ENCODE data around the gene KRTAP23-1.

KRTAP23-1 gene

GRCh38 chr21:30338717-30339116 lies 9.7 kb downstream of the KRTAP23-1 start:
- no peak for DNase-seq (ENCODE audit: low read depth)
- peak overlapping the region; percentile 44 for H3K9ac ChIP-seq (ENCODE audit: low read length)
- peaks cover 44% of the 10 kb centered on the region for H3K4me1 ChIP-seq (ENCODE audit: control insufficient read depth, insufficient read depth, low read length)
- H3K27me3 ChIP-seq (replicated peaks; ENCODE audit: control insufficient read depth, insufficient read depth, low read length): no peaks in the 10 kb centered on the region
- no peaks in the 10 kb centered on the region for H3K9me3 ChIP-seq (ENCODE audit: control insufficient read depth, low read length)
- no peak overlapping the region for H3K4me3 ChIP-seq (ENCODE audit: low read length)
- H3K36me3 ChIP-seq (ENCODE audit: control insufficient read depth, insufficient read depth, low read length, severe bottlenecking): no peaks in the 10 kb centered on the region

GRCh38 chr21:30337772-30338171 lies 10.6 kb downstream of the KRTAP23-1 start:
- H3K27me3 ChIP-seq (replicated peaks; ENCODE audit: control insufficient read depth, insufficient read depth, low read length): no peaks in the 10 kb centered on the region

GRCh38 chr21:30337276-30337744 lies 11.1 kb downstream of the KRTAP23-1 start, which contains the start of gene KRTAP27-1:
KRTAP27-1 (minus strand) TSS chr21:30337694; CDS start chr21:30337668, 26 bp downstream.
- H3K9me3 ChIP-seq (ENCODE audit: control insufficient read depth, low read length): no peaks in the 10 kb centered on the region
- H3K9ac ChIP-seq (ENCODE audit: low read length): peak within 1 kb of the TSS; percentile 63
- H3K36me3 ChIP-seq (ENCODE audit: control insufficient read depth, insufficient read depth, low read length, severe bottlenecking): no peaks in the 10 kb centered on the region
- H3K4me1 ChIP-seq (ENCODE audit: control insufficient read depth, insufficient read depth, low read length): peaks cover 44% of the 10 kb centered on the region
- no peak for DNase-seq (ENCODE audit: low read depth)
- H3K27me3 ChIP-seq (replicated peaks; ENCODE audit: control insufficient read depth, insufficient read depth, low read length): no peaks in the 10 kb centered on the region
- peak within 1 kb of the TSS; percentile 18 for H3K4me3 ChIP-seq (ENCODE audit: low read length)

More at GRCh38 chr21:30337772-30338171, 10.6 kb downstream of the KRTAP23-1 start:
- Histone ChIP-seq H3K9ac (ENCODE audit: low read length) (peak overlapping the region; percentile 63), H3K4me3 (ENCODE audit: low read length) (no peak overlapping the region), H3K36me3 (ENCODE audit: control insufficient read depth, insufficient read depth, low read length, severe bottlenecking) (no peaks in the 10 kb centered on the region), H3K9me3 (ENCODE audit: control insufficient read depth, low read length) (no peaks in the 10 kb centered on the region), H3K4me1 (ENCODE audit: control insufficient read depth, insufficient read depth, low read length) (peaks cover 44% of the 10 kb centered on the region)
- no peak for DNase-seq (ENCODE audit: low read depth)

GRCh38 chr21:30336596-30336995 lies 11.8 kb downstream of the KRTAP23-1 start:
- no peaks in the 10 kb centered on the region for H3K27me3 ChIP-seq (replicated peaks; ENCODE audit: control insufficient read depth, insufficient read depth, low read length)
- H3K4me1 ChIP-seq (ENCODE audit: control insufficient read depth, insufficient read depth, low read length): peaks cover 44% of the 10 kb centered on the region
- H3K4me3 ChIP-seq (ENCODE audit: low read length): peak overlapping the region; percentile 18
- H3K9ac ChIP-seq (ENCODE audit: low read length): peak overlapping the region; percentile 63
- no peaks in the 10 kb centered on the region for H3K36me3 ChIP-seq (ENCODE audit: control insufficient read depth, insufficient read depth, low read length, severe bottlenecking)
- H3K9me3 ChIP-seq (ENCODE audit: control insufficient read depth, low read length): no peaks in the 10 kb centered on the region
- peak; percentile 2 for DNase-seq (ENCODE audit: low read depth)

GRCh38 chr21:30333736-30334135 lies 14.7 kb downstream of the KRTAP23-1 start:
- H3K4me1 ChIP-seq (ENCODE audit: control insufficient read depth, insufficient read depth, low read length): peaks cover 28% of the 10 kb centered on the region
- H3K36me3 ChIP-seq (ENCODE audit: control insufficient read depth, insufficient read depth, low read length, severe bottlenecking): no peaks in the 10 kb centered on the region
- no peak for DNase-seq (ENCODE audit: low read depth)
- H3K27me3 ChIP-seq (replicated peaks; ENCODE audit: control insufficient read depth, insufficient read depth, low read length): no peaks in the 10 kb centered on the region
- peak overlapping the region; percentile 1 for H3K4me3 ChIP-seq (ENCODE audit: low read length)
- no peaks in the 10 kb centered on the region for H3K9me3 ChIP-seq (ENCODE audit: control insufficient read depth, low read length)
- no peak overlapping the region for H3K9ac ChIP-seq (ENCODE audit: low read length)

- no peaks in the 10 kb centered on the region for H3K36me3 ChIP-seq (ENCODE audit: control insufficient read depth, insufficient read depth, low read length, severe bottlenecking)
- DNase-seq (ENCODE audit: low read depth): no peak
- H3K4me1 ChIP-seq (ENCODE audit: control insufficient read depth, insufficient read depth, low read length): peaks cover 18% of the 10 kb centered on the region
- H3K4me3 ChIP-seq (ENCODE audit: low read length): no peak overlapping the region
- no peaks in the 10 kb centered on the region for H3K27me3 ChIP-seq (replicated peaks; ENCODE audit: control insufficient read depth, insufficient read depth, low read length)
- H3K9ac ChIP-seq (ENCODE audit: low read length): no peak overlapping the region
- peaks cover under 1% of the 10 kb centered on the region for H3K9me3 ChIP-seq (ENCODE audit: control insufficient read depth, low read length)
Measured at GRCh38 chr21:30332681-30333080, 15.7 kb downstream of the KRTAP23-1 start.

GRCh38 chr21:30329203-30329875 lies 19.1 kb downstream of the KRTAP23-1 start:
- Histone ChIP-seq H3K9ac (ENCODE audit: low read length) (no peak overlapping the region), H3K9me3 (ENCODE audit: control insufficient read depth, low read length) (peaks cover 24% of the 10 kb centered on the region), H3K27me3 (replicated peaks; ENCODE audit: control insufficient read depth, insufficient read depth, low read length) (no peaks in the 10 kb centered on the region), H3K4me3 (ENCODE audit: low read length) (no peak overlapping the region), H3K36me3 (ENCODE audit: control insufficient read depth, insufficient read depth, low read length, severe bottlenecking) (no peaks in the 10 kb centered on the region), H3K4me1 (ENCODE audit: control insufficient read depth, insufficient read depth, low read length) (no peaks in the 10 kb centered on the region)
- DNase-seq (ENCODE audit: low read depth): no peak

- Histone ChIP-seq H3K4me1 (ENCODE audit: control insufficient read depth, insufficient read depth, low read length) (no peaks in the 10 kb centered on the region), H3K27me3 (replicated peaks; ENCODE audit: control insufficient read depth, insufficient read depth, low read length) (no peaks in the 10 kb centered on the region)
Measured at GRCh38 chr21:30326390-30326789, 22.0 kb downstream of the KRTAP23-1 start.

GRCh38 chr21:30320215-30320614 lies 28.2 kb downstream of the KRTAP23-1 start, which contains the start of gene KRTAP26-1:
KRTAP26-1 (minus strand) TSS chr21:30320315; CDS start chr21:30320035, 280 bp downstream.
- Histone ChIP-seq H3K4me3 (ENCODE audit: low read length) (no peak within 1 kb of the TSS), H3K4me1 (ENCODE audit: control insufficient read depth, insufficient read depth, low read length) (no peaks in the 10 kb centered on the region), H3K9me3 (ENCODE audit: control insufficient read depth, low read length) (no peaks in the 10 kb centered on the region), H3K27me3 (replicated peaks; ENCODE audit: control insufficient read depth, insufficient read depth, low read length) (no peaks in the 10 kb centered on the region), H3K36me3 (ENCODE audit: control insufficient read depth, insufficient read depth, low read length, severe bottlenecking) (no peaks in the 10 kb centered on the region), H3K9ac (ENCODE audit: low read length) (no peak within 1 kb of the TSS)
- no peak for DNase-seq (ENCODE audit: low read depth)

More at GRCh38 chr21:30326390-30326789, 22.0 kb downstream of the KRTAP23-1 start:
- no peaks in the 10 kb centered on the region for H3K36me3 ChIP-seq (ENCODE audit: control insufficient read depth, insufficient read depth, low read length, severe bottlenecking)
- H3K9me3 ChIP-seq (ENCODE audit: control insufficient read depth, low read length): peaks cover 24% of the 10 kb centered on the region
- no peak overlapping the region for H3K9ac ChIP-seq (ENCODE audit: low read length)
- no peak for DNase-seq (ENCODE audit: low read depth)
- no peak overlapping the region for H3K4me3 ChIP-seq (ENCODE audit: low read length)

- DNase-seq (ENCODE audit: low read depth): no peak
- H3K36me3 ChIP-seq (ENCODE audit: control insufficient read depth, insufficient read depth, low read length, severe bottlenecking): no peaks in the 10 kb centered on the region
- no peaks in the 10 kb centered on the region for H3K27me3 ChIP-seq (replicated peaks; ENCODE audit: control insufficient read depth, insufficient read depth, low read length)
- no peaks in the 10 kb centered on the region for H3K9me3 ChIP-seq (ENCODE audit: control insufficient read depth, low read length)
- no peak overlapping the region for H3K4me3 ChIP-seq (ENCODE audit: low read length)
- no peak overlapping the region for H3K9ac ChIP-seq (ENCODE audit: low read length)
- H3K4me1 ChIP-seq (ENCODE audit: control insufficient read depth, insufficient read depth, low read length): no peaks in the 10 kb centered on the region
Measured at GRCh38 chr21:30315701-30316100, 32.7 kb downstream of the KRTAP23-1 start.

GRCh38 chr21:30306884-30307283 lies 41.5 kb downstream of the KRTAP23-1 start:
- no peak for DNase-seq (ENCODE audit: low read depth)
- Histone ChIP-seq H3K27me3 (replicated peaks; ENCODE audit: control insufficient read depth, insufficient read depth, low read length) (no peaks in the 10 kb centered on the region), H3K9ac (ENCODE audit: low read length) (no peak overlapping the region), H3K4me1 (ENCODE audit: control insufficient read depth, insufficient read depth, low read length) (no peaks in the 10 kb centered on the region), H3K4me3 (ENCODE audit: low read length) (no peak overlapping the region), H3K36me3 (ENCODE audit: control insufficient read depth, insufficient read depth, low read length, severe bottlenecking) (no peaks in the 10 kb centered on the region), H3K9me3 (ENCODE audit: control insufficient read depth, low read length) (peaks cover 2% of the 10 kb centered on the region)

Measured in adipocyte (in vitro differentiated cells).